Osteocyte (in vitro differentiated cells): ENCODE data around the gene CHD3. TPM values are rescaled to one million over a fixed set of nuclear protein-coding genes. Genes with fewer than 3 reads are reported as not detected.

Experiments
- DNase-seq: peaks from one replicate; pipeline ENCODE4 v3.0.0; 2021; ENCODE audit warnings: mixed read lengths; ENCODE audit not compliant: unreplicated experiment; ENCODE audit errors: extremely low spot score
- H3K27ac Mint-ChIP-seq: one replicate; pipeline ENCODE4 v1.8.0; 2021; ENCODE audit warnings: mild to moderate bottlenecking, mixed read lengths; ENCODE audit not compliant: unreplicated experiment
- H3K27me3 Mint-ChIP-seq: one replicate; pipeline ENCODE4 v1.8.0; 2021; ENCODE audit warnings: mixed read lengths; ENCODE audit not compliant: unreplicated experiment
- H3K36me3 Mint-ChIP-seq: one replicate; pipeline ENCODE4 v1.8.0; 2021; ENCODE audit warnings: mixed read lengths; ENCODE audit not compliant: unreplicated experiment
- H3K4me1 Mint-ChIP-seq: one replicate; pipeline ENCODE4 v1.8.0; 2021; ENCODE audit warnings: mixed read lengths; ENCODE audit not compliant: unreplicated experiment
- H3K4me3 Mint-ChIP-seq: one replicate; pipeline ENCODE4 v1.8.0; 2021; ENCODE audit warnings: mild to moderate bottlenecking, moderate library complexity, mixed read lengths; ENCODE audit not compliant: unreplicated experiment
- H3K9me3 Mint-ChIP-seq: one replicate; pipeline ENCODE4 v1.8.0; 2021; ENCODE audit warnings: mixed read lengths; ENCODE audit not compliant: unreplicated experiment
- CTCF ChIP-seq: fragments of 200-600 bp; sonication (generic); IDR thresholded peaks from 2 replicates; pipeline ENCODE4 v1.5.0; 2021; ENCODE audit warnings: antibody characterized with exemption, mild to moderate bottlenecking, moderate library complexity
- total RNA-seq: library from RNA; stranded (reverse); gene quantifications from 2 replicates; pipeline ENCODE4 v1.2.1, GENCODE V29; 2021

CHD3 gene
- total RNA-seq, 1 donor from 2014 or later = 206 TPM

GRCh38 chr17:7846765-7847661 is 41.6 kb upstream of the CHD3 start:
- Mint-ChIP-seq H3K27ac (no peak overlapping the region), H3K9me3 (no peaks in the 10 kb centered on the region), H3K4me1 (peaks cover 23% of the 10 kb centered on the region), H3K4me3 (no peak overlapping the region), H3K27me3 (no peaks in the 10 kb centered on the region), H3K36me3 (peaks cover 26% of the 10 kb centered on the region)
- no peak for TF ChIP-seq CTCF
- DNase-seq = no peak

- Mint-ChIP-seq H3K36me3 (peaks cover 28% of the 10 kb centered on the region), H3K27me3 (no peaks in the 10 kb centered on the region), H3K9me3 (no peaks in the 10 kb centered on the region), H3K27ac (no peak overlapping the region), H3K4me1 (peaks cover 17% of the 10 kb centered on the region), H3K4me3 (no peak overlapping the region)
- DNase-seq = no peak
- no peak for TF ChIP-seq CTCF
These were observed 40.4 kb upstream of the CHD3 start for GRCh38 chr17:7848131-7848579.

- Mint-ChIP-seq H3K36me3 (peaks cover 30% of the 10 kb centered on the region), H3K27ac (no peak overlapping the region), H3K4me1 (peaks cover 14% of the 10 kb centered on the region), H3K9me3 (no peaks in the 10 kb centered on the region), H3K4me3 (no peak overlapping the region), H3K27me3 (no peaks in the 10 kb centered on the region)
- TF ChIP-seq CTCF = no peak
- DNase-seq = no peak
These were observed 39.9 kb upstream of the CHD3 start for GRCh38 chr17:7848739-7849129.

- H3K4me1 Mint-ChIP-seq = peaks cover 15% of the 10 kb centered on the region
- no peak overlapping the region for H3K4me3 Mint-ChIP-seq
- no peak for DNase-seq
- peaks cover 32% of the 10 kb centered on the region for H3K36me3 Mint-ChIP-seq
- no peak overlapping the region for H3K27ac Mint-ChIP-seq
- H3K9me3 Mint-ChIP-seq = no peaks in the 10 kb centered on the region
- no peak for TF ChIP-seq CTCF
- H3K27me3 Mint-ChIP-seq = no peaks in the 10 kb centered on the region
These were observed 39.3 kb upstream of the CHD3 start for GRCh38 chr17:7849130-7849750.

- peaks cover 14% of the 10 kb centered on the region for H3K4me1 Mint-ChIP-seq
- TF ChIP-seq CTCF = no peak
- H3K36me3 Mint-ChIP-seq = peaks cover 32% of the 10 kb centered on the region
- no peaks in the 10 kb centered on the region for H3K9me3 Mint-ChIP-seq
- no peaks in the 10 kb centered on the region for H3K27me3 Mint-ChIP-seq
- no peak overlapping the region for H3K27ac Mint-ChIP-seq
- no peak for DNase-seq
- H3K4me3 Mint-ChIP-seq = no peak overlapping the region
These were observed 38.7 kb upstream of the CHD3 start for GRCh38 chr17:7849751-7850504.
